A673 (cell line): Measurements from ENCODE around the gene PPP4C.

Source experiments
- CTCF ChIP-seq: fragments of 300-800, 200-600 bp; sonication (generic); conservative IDR thresholded peaks from 2 replicates; pipeline ENCODE4 v1.5.1; 2017; ENCODE audit warnings: low read depth, mild to moderate bottlenecking, antibody characterized with exemption, low read length, moderate library complexity, mixed read lengths
- EZH2 ChIP-seq: fragments of 200-600 bp; sonication (generic); IDR thresholded peaks from 2 replicates; pipeline ENCODE4 v1.6.1; 2017; ENCODE audit warnings: borderline replicate concordance, low read depth, mild to moderate bottlenecking, mixed read lengths, antibody characterized with exemption, low read length; ENCODE audit not compliant: poor library complexity, severe bottlenecking

- TF ChIP-seq CTCF (no peak), EZH2 (no peak)
These were observed 25.9 kb upstream of the PPP4C start for GRCh38 chr16:30049871-30050270.
